WERI-Rb-1 (cell line): ENCODE measurements around the gene INSYN2A.
A peak's percentile ranks its signal among the peaks of the same experiment; 100 is the strongest.

Experiments
- DNase-seq: peaks from one replicate; pipeline ENCODE4 v3.0.0-alpha.2; 2020
- H3K27ac ChIP-seq: fragments of 250-450 bp; sonication (Bioruptor Pico); 2 replicates; pipeline ENCODE4 v1.5.1; 2020; ENCODE audit warnings: mild to moderate bottlenecking, moderate library complexity
- H3K27me3 ChIP-seq: fragments of 250-450 bp; sonication (Bioruptor Pico); 2 replicates; pipeline ENCODE4 v1.5.1; 2021; ENCODE audit warnings: mild to moderate bottlenecking, low read depth, moderate library complexity; ENCODE audit not compliant: insufficient read depth, severe bottlenecking
- H3K36me3 ChIP-seq: fragments of 250-450 bp; sonication (Bioruptor Pico); 2 replicates; pipeline ENCODE4 v1.5.1; 2020; ENCODE audit warnings: mild to moderate bottlenecking, moderate library complexity
- H3K4me3 ChIP-seq: 2 replicates; pipeline ENCODE4 v1.5.1; 2011; ENCODE audit warnings: low read depth, mild to moderate bottlenecking, control low read depth, low read length
- H3K9me3 ChIP-seq: fragments of 250-450 bp; sonication (Bioruptor Pico); 2 replicates; pipeline ENCODE4 v1.5.1; 2021; ENCODE audit warnings: mild to moderate bottlenecking, moderate library complexity; ENCODE audit not compliant: severe bottlenecking
- CTCF ChIP-seq: IDR thresholded peaks from 2 replicates; pipeline ENCODE4 v1.5.1; 2011; ENCODE audit warnings: low read depth, mild to moderate bottlenecking, control low read depth, inconsistent platforms, low read length

Gene INSYN2A

GRCh38 chr10:127200646-127201045, 4.3 kb upstream of the INSYN2A start:
- no peak overlapping the region for H3K27ac ChIP-seq
- TF ChIP-seq CTCF = no peak
- H3K4me3 ChIP-seq = no peak overlapping the region
- DNase-seq = no peak
- peaks cover 2% of the 10 kb centered on the region for H3K27me3 ChIP-seq
- H3K9me3 ChIP-seq = no peaks in the 10 kb centered on the region
- H3K36me3 ChIP-seq = no peaks in the 10 kb centered on the region

GRCh38 chr10:127198721-127199120, 2.3 kb upstream of the INSYN2A start:
- no peak for TF ChIP-seq CTCF
- Histone ChIP-seq H3K9me3 (no peaks in the 10 kb centered on the region), H3K27ac (no peak overlapping the region), H3K36me3 (no peaks in the 10 kb centered on the region), H3K27me3 (peaks cover 10% of the 10 kb centered on the region), H3K4me3 (no peak overlapping the region)
- DNase-seq = no peak

GRCh38 chr10:127198307-127198706, 1.9 kb upstream of the INSYN2A start:
- peaks cover 10% of the 10 kb centered on the region for H3K27me3 ChIP-seq
- no peaks in the 10 kb centered on the region for H3K36me3 ChIP-seq
- no peak for DNase-seq
- no peak overlapping the region for H3K27ac ChIP-seq
- no peaks in the 10 kb centered on the region for H3K9me3 ChIP-seq
- peak; percentile 30; the same call in 1 of the 2 replicates for TF ChIP-seq CTCF
- no peak overlapping the region for H3K4me3 ChIP-seq

- Histone ChIP-seq H3K9me3 (no peaks in the 10 kb centered on the region), H3K4me3 (peak overlapping the region; percentile 33), H3K27ac (no peak overlapping the region), H3K36me3 (no peaks in the 10 kb centered on the region), H3K27me3 (peaks cover 10% of the 10 kb centered on the region)
- no peak for TF ChIP-seq CTCF
- DNase-seq = no peak
Observed at GRCh38 chr10:127197154-127197432, 702 bp upstream of the INSYN2A start.

GRCh38 chr10:127195571-127196281, 665 bp downstream of the INSYN2A start:
- no peak for TF ChIP-seq CTCF
- DNase-seq = peak; percentile 23
- peaks cover 10% of the 10 kb centered on the region for H3K27me3 ChIP-seq
- H3K4me3 ChIP-seq = peak overlapping the region; percentile 54
- no peaks in the 10 kb centered on the region for H3K9me3 ChIP-seq
- H3K36me3 ChIP-seq = no peaks in the 10 kb centered on the region
- H3K27ac ChIP-seq = no peak overlapping the region

- DNase-seq = peak; percentile 11
- Histone ChIP-seq H3K9me3 (no peaks in the 10 kb centered on the region), H3K27ac (no peak overlapping the region), H3K36me3 (no peaks in the 10 kb centered on the region), H3K27me3 (peaks cover 10% of the 10 kb centered on the region), H3K4me3 (peak overlapping the region; percentile 54)
- TF ChIP-seq CTCF = no peak
Observed at GRCh38 chr10:127195041-127195506, 1.3 kb downstream of the INSYN2A start.
